Psoas muscle (tissue), 8 donors: ENCODE measurements around the gene GPR31. TPM values are rescaled to one million over a fixed set of nuclear protein-coding genes. Genes with fewer than 3 reads are reported as not detected.

ENCODE experiments used
- ATAC-seq, 4 donors: fragments of 200-7000 bp; cut with Tn5 transposase; one replicate each; pipeline ENCODE4 v1.9.1; 2020; ENCODE audit warnings: moderate library complexity in 3 of 4, mild to moderate bottlenecking in 2 of 4
- DNase-seq, 2 donors: peaks; one replicate each; pipeline ENCODE4 v3.0.0-alpha.2; 2020
- H3K27ac ChIP-seq: fragments of 200-600 bp; one replicate; pipeline ENCODE4 v1.8.0; 2022
- H3K27me3 ChIP-seq, 3 donors: fragments of 200-600 bp in 1 of 3; one replicate each; pipeline versions ENCODE4 v1.6.1 to v1.8.0; 2013 to 2022; ENCODE audit warnings: low read length in 2 of 3, mild to moderate bottlenecking in 2 of 3, moderate library complexity in 1 of 3; ENCODE audit not compliant: insufficient read depth in 3 of 3
- H3K36me3 ChIP-seq, 2 donors: fragments of 200-600 bp in 1 of 2; one replicate each; pipeline versions ENCODE4 v1.6.1 to v1.8.0; 2013 to 2022; ENCODE audit warnings: low read depth in 1 of 2, mild to moderate bottlenecking in 1 of 2, moderate library complexity in 1 of 2; ENCODE audit not compliant: insufficient read depth in 1 of 2
- H3K4me1 ChIP-seq: fragments of 200-600 bp; one replicate; pipeline ENCODE4 v1.8.0; 2022
- H3K4me3 ChIP-seq: fragments of 200-600 bp; one replicate; pipeline ENCODE4 v1.8.0; 2022; ENCODE audit warnings: mild to moderate bottlenecking
- H3K9me3 ChIP-seq: fragments of 200-600 bp; one replicate; pipeline ENCODE4 v1.8.0; 2022
- WGBS, 3 donors: extraction: QIAGEN DNeasy Blood & Tissue Kit; methylation state at CpG; one replicate each; pipeline versions ENCODE4 v1.1.6 to v1.1.7; 2013; 5-methylcytosine and 5-hydroxymethylcytosine counted together
- intact Hi-C, 2 donors: fragments of 100-400 bp; cut with DNase I; formaldehyde crosslinking; loops; one replicate each; pipeline versions ENCODE4 v1.11.0 to v1.14.2; 2022
- polyA plus RNA-seq, 3 donors: library from polyadenylated mRNA; stranded (reverse); fragments of 200-250 nt; gene quantifications; one replicate each; pipeline ENCODE4 v1.2.3, GENCODE V29; 2013
- total RNA-seq, 4 donors: library from RNA; stranded (reverse); fragmentation: NEBNext Ultra II Directional in 2 of 4; extraction: Animal tissue kit (Norgen Biotek cat#: 25700) in 2 of 4; gene quantifications; one replicate each; pipeline versions ENCODE4 v1.2.1 to v1.2.4, GENCODE V29; 2021 to 2023
- TF ChIP-seq, protein P1 (sequence below): fragments of 200-600 bp; IDR thresholded peaks from one replicate; pipeline ENCODE4 v1.8.0; 2022; ENCODE audit warnings: antibody characterized with exemption
- donor health status: healthy with polysubstance abuse.
- donor health status: DM: no; HTN: no; CAD: no; lungs with moderate emphysema.
- donor health status: Bipolar disorder and iron deficiency.
- donor health status: healthy.
- donor health status: DM: yes; HTN: yes; CAD: no.
- donor health status: DM: no; HTN: no; CAD: no.
- donor health status: DM: no; HTN: no; CAD: no.
- donor health status: DM: yes; HTN: yes; CAD: no.

GPR31 gene
- total and polyA plus RNA-seq, 7 donors = not detected

DNA sequence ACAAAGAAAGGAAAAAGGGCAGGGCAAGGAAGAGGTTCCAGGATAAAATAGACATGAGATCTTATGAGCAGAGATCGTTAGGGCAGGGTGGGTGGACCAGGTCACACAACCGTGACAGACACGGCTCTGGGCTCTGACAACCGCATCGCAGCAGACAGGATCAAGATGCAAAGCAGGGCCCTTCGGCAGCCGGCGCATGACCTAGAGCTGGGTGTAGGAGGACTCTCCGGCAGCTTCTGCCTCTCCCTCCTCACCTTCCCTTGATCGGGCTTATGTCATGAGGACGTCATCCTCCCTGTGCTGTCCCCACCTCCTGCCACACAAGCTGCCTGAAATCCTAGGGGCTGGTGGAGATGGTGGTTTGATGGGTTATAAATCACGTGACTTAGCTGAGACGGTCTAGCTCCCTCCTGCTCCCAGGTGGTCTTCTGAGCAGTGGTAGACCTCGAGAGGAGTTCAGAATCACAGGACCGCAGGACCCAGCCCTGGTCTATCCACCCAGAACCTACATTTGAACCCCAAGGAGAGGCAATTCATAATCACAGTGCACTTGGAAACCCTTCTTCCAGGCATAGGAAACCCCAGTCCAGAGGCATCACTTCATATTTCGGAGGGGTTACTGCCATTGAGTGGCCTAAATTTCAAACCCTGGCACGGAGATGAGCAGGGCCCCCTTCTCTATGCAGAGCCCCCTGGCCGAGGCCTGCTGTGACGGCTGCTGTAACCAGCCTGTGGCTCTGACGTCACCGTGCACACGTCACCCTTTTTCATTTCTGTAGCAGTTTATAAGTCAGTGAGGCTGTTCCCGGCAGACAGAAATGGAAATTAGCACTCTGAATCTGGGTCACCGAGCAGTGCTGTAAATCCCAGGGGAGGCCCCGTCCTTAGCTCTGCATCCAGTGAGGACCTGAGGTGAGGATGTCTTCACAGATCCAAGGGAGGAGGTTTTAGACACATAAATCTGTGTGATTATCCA, 43.6 kb downstream of the GPR31 start:
- DNase-seq (no peak), ATAC-seq (no peak)
- peaks cover 0 to 30% (median 16%) of the 10 kb centered on the region in 3 donors for H3K27me3 ChIP-seq
- no peak overlapping the region for H3K4me3 ChIP-seq
- no peaks in the 10 kb centered on the region for H3K4me1 ChIP-seq
- TF ChIP-seq, protein P1, sequence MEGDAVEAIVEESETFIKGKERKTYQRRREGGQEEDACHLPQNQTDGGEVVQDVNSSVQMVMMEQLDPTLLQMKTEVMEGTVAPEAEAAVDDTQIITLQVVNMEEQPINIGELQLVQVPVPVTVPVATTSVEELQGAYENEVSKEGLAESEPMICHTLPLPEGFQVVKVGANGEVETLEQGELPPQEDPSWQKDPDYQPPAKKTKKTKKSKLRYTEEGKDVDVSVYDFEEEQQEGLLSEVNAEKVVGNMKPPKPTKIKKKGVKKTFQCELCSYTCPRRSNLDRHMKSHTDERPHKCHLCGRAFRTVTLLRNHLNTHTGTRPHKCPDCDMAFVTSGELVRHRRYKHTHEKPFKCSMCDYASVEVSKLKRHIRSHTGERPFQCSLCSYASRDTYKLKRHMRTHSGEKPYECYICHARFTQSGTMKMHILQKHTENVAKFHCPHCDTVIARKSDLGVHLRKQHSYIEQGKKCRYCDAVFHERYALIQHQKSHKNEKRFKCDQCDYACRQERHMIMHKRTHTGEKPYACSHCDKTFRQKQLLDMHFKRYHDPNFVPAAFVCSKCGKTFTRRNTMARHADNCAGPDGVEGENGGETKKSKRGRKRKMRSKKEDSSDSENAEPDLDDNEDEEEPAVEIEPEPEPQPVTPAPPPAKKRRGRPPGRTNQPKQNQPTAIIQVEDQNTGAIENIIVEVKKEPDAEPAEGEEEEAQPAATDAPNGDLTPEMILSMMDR = no peak
- intact Hi-C loops = no loop called here
- H3K36me3 ChIP-seq = no peaks in the 10 kb centered on the region
- no peak overlapping the region for H3K27ac ChIP-seq
- no peaks in the 10 kb centered on the region for H3K9me3 ChIP-seq
- 52 to 64% (median 52%) methylated on average over 25 of the region's 25 CpGs for whole genome bisulfite sequencing, 3 donors

DNA sequence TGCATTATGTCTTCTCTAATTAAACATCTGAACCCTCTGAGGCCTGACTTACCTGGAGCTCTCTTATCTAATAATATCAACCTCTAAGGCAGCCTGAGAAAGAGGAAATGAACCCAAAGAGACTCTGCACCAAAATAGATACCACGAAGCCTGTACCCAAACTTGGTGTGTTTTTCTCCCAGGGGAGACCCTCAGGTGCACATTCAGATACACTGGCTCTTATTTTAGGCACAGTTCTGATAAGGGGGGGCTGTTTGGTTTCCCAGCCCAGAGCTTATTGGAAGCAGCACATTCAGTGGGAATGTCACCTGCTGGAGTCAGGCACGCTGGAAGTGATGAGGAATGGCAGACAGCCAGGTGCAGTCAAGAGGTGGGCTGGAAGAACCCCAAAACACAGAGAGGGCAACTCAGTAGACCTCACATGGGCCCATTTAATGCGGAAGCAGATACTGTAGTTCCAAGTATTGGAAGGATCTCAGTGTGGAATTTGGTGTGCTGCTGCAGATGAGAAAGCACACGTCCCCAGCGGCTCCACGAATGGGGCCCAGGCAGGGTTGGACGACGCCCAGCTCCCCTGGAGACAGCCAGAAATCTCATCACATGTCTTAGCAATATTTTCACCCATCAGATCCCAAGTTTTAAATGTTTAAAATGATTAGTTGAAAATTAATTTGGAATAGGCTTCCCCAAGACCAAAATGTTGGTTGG, 44.6 kb downstream of the GPR31 start:
- H3K27ac ChIP-seq = no peak overlapping the region
- no peak for DNase-seq
- no peaks in the 10 kb centered on the region for H3K4me1 ChIP-seq
- intact Hi-C loops = no loop called here
- peaks cover 0 to 28% (median 11%) of the 10 kb centered on the region in 3 donors for H3K27me3 ChIP-seq
- no peaks in the 10 kb centered on the region for H3K36me3 ChIP-seq
- H3K9me3 ChIP-seq = no peaks in the 10 kb centered on the region
- H3K4me3 ChIP-seq = no peak overlapping the region
- TF ChIP-seq, protein P1 = no peak
- no peak for ATAC-seq
- WGBS, 3 donors = 61 to 70% (median 66%) methylated on average over 8 of the region's 8 CpGs

DNA sequence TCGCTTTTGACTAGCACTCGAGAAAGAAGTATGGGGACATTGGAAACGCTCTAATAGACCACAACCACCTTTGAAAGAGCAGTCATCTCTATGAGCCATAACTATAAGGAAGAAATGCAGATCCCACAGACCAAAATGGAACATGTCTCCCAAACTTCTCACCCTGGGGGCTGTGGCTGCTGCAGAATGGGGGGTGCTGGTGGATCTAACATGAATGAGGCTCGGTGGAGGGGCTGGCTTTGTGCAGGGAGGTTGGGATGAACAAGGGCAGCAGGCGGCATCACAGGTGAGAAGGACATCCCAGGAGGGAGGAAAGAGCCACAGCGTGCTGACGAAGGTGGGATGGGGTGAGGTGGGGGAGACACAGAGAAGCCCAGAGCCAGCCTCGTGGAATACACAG, 45.4 kb downstream of the GPR31 start:
- DNase-seq = no peak
- Histone ChIP-seq H3K27me3 (peaks cover 0 to 26% (median 8%) of the 10 kb centered on the region in 3 donors), H3K4me1 (no peaks in the 10 kb centered on the region), H3K36me3 (no peaks in the 10 kb centered on the region), H3K9me3 (no peaks in the 10 kb centered on the region), H3K4me3 (no peak overlapping the region), H3K27ac (no peak overlapping the region)
- no peak for ATAC-seq
- TF ChIP-seq, protein P1 = no peak
- intact Hi-C loops = no loop called here
- 82 to 92% (median 92%) methylated on average over 8 of the region's 8 CpGs for WGBS, 3 donors

DNA sequence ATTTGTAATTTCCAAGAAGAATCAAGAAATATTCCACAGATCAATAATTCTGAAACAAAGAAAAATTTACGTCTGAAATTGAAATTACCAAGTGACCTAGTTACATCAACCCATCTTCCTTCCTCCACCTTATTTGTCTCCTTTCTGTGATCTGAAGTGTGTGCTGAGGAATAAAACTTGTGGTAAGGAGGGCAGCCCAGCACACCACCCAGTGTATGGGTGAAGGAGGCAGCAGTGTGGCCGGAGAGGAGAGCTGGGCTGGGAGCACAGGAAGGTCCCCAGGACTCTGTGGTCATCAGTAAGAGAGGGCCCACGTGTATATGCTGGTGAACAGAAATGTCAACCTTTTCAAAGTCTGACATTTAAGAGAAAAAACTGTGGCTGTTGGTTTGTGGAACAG, 46.2 kb downstream of the GPR31 start:
- ATAC-seq = no peak
- Histone ChIP-seq H3K27me3 (peaks cover 0 to 23% (median 8%) of the 10 kb centered on the region in 3 donors), H3K27ac (no peak overlapping the region), H3K9me3 (no peaks in the 10 kb centered on the region), H3K4me3 (no peak overlapping the region), H3K36me3 (no peaks in the 10 kb centered on the region), H3K4me1 (no peaks in the 10 kb centered on the region)
- 66 to 77% (median 75%) methylated on average over 3 of the region's 3 CpGs for WGBS, 3 donors
- intact Hi-C loops = no loop called here
- TF ChIP-seq, protein P1 = no peak
- no peak for DNase-seq
